GM12892 (cell line): Measurements from ENCODE around the gene SELENOT.

Experiments used
- POLR2A ChIP-seq: IDR thresholded peaks from 2 replicates; pipeline ENCODE4 v1.6.1; 2011; ENCODE audit warnings: low read depth, low read length, control low read depth
- POLR2AphosphoS5 ChIP-seq: IDR thresholded peaks from 2 replicates; pipeline ENCODE4 v1.6.1; 2011; ENCODE audit warnings: low read depth, low read length, control low read depth
- TAF1 ChIP-seq: IDR thresholded peaks from 2 replicates; pipeline ENCODE4 v1.6.1; 2011; ENCODE audit warnings: low read depth, mild to moderate bottlenecking, control low read depth, low read length, borderline replicate concordance

- TF ChIP-seq POLR2A: no peak
- TF ChIP-seq TAF1: no peak
- no peak for TF ChIP-seq POLR2AphosphoS5
Measured at GRCh38 chr3:150620002-150620689, 17.0 kb downstream of the SELENOT start.
